Measurements from ENCODE around the gene AQP7.
"Not testable (repeated sequence)": the region's sequence is repeated elsewhere in the genome, so short reads cannot be mapped to it uniquely, and the experiment has no call there.

AQP7 gene

GRCh38 chr9:33375841-33376321 is 26.5 kb downstream of the AQP7 start:
- Mint-ChIP-seq H3K27ac (no peak overlapping the region), H3K4me1 (no peaks in the 10 kb centered on the region), H3K9me3 (no peaks in the 10 kb centered on the region), H3K4me3 (no peak overlapping the region), H3K36me3 (peaks cover 27% of the 10 kb centered on the region)
- no peak for DNase-seq (ENCODE audit: low spot score in 2 of 2)
- no peak for ATAC-seq

- DNase-seq (ENCODE audit: low spot score in 2 of 2) (no peak), ATAC-seq (no peak)
- Mint-ChIP-seq H3K4me3 (no peak overlapping the region), H3K4me1 (no peaks in the 10 kb centered on the region), H3K9me3 (no peaks in the 10 kb centered on the region), H3K27ac (no peak overlapping the region), H3K36me3 (peaks cover 33% of the 10 kb centered on the region)
Measured at GRCh38 chr9:33375238-33375840, 27.0 kb downstream of the AQP7 start.

DNA sequence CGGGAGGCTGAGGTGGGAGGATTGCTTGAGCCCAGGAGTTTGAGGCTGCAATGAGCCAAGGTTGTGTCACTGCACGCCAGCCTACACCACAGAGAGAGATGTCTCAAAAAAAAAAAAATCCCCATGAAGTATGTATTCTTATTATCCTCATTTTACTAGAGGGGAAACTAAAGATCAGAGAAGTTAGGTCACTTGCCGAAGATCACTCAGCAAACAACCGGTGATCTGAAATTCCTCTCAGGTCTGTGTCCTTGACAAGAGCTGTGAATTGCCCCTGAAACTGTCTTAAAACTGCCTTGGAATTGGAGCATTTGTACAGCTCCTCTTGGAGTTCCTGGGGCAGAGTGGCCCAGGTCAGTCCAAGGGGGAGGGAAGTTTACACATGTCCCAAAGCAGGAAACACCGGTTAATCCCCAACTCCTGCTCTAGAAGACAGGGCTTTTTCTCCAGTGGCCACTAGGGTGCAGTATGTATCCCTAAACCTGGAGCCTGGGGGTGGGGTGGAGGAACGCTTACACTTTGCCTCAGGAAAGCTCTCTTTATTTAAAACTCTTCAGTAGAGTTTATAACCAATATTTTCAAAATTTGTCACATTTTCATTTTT is 27.6 kb downstream of the AQP7 start:
- no peak overlapping the region for H3K4me3 Mint-ChIP-seq
- no peak overlapping the region for H3K27ac Mint-ChIP-seq
- peak; percentile 73 for ATAC-seq

DNA sequence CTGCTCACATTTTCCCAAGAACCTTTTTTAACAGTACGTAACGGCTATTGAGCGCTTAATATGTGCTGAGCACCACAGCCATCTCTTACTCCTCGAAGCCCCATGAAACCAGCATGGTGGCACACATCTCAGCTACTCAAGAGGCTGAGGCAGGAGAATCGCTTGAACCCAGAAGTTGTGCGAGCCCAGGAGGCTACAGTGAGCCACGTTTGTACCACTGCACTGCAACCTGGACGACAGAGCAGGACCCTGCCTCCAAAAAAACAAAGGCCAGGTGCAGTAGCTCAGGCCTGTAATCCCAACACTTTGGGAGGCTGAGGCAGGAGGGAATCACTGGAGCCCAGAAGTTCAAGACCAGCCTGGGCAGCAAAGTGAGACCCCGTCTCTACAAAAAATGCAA is 28.2 kb downstream of the AQP7 start:
- Mint-ChIP-seq H3K36me3 (peaks cover 44% of the 10 kb centered on the region), H3K27ac (peak overlapping the region; percentile 32), H3K4me3 (no peak overlapping the region), H3K4me1 (no peaks in the 10 kb centered on the region), H3K9me3 (no peaks in the 10 kb centered on the region)
- ATAC-seq, result no peak
- no peak for DNase-seq (ENCODE audit: low spot score in 2 of 2)

More for the DNA sequence above, 27.6 kb downstream of the AQP7 start:
- peak; percentile 27 to 71 for DNase-seq (ENCODE audit: low spot score in 2 of 2)
- Mint-ChIP-seq H3K4me1 (no peaks in the 10 kb centered on the region), H3K36me3 (peaks cover 39% of the 10 kb centered on the region), H3K9me3 (no peaks in the 10 kb centered on the region)

DNA sequence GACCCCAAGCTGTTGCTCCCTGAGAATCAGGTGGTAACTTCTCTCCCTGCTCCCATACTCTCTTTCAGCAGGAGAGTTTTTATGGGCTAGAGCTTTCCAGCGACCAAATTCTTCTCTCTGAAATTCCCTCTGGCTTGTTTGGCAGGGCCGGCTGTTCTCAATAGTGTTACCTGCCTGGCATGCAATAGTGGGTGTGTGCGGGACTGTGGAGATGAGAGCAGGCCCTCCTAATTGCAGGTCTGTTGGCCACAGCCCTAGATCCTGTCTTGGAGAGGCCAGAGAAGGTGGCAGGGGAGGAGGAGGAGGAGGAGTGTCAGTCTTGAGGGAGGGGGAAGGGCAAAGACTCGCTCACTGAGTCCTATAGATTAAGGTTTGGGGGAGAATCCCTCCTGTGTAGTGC is 29.5 kb downstream of the AQP7 start:
- H3K27ac Mint-ChIP-seq, result peak overlapping the region; percentile 82
- peaks cover 57% of the 10 kb centered on the region for H3K36me3 Mint-ChIP-seq
- no peaks in the 10 kb centered on the region for H3K9me3 Mint-ChIP-seq
- H3K4me1 Mint-ChIP-seq, result no peaks in the 10 kb centered on the region
- no peak for ATAC-seq
- H3K4me3 Mint-ChIP-seq, result no peak overlapping the region
- no peak for DNase-seq (ENCODE audit: low spot score in 2 of 2)

DNA sequence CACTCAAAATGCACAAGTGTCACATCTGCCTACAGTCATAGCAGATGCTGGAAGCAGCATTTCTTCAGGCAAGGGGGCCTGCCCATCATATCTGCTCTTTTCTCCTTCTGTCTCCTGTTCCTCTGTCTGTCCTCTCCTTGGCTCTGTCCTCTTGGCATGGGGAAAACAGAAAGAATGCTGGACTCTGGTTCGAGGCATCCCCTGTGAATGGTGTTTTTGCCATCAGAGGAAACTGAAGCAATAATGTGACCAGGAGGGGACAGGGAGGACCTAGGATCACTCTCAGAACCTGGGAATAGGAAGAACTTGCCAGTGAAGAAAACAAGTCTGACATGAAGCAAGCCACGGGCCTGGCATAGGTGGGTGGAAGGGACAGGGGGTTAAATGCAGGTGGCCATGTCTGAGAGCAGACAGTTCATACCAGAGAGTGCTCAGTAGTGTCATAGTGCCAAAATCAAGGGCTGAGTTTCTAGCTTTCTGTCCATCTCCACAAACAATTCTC is 35.3 kb downstream of the AQP7 start:
- peak overlapping the region; percentile 62 for H3K27ac Mint-ChIP-seq
- H3K4me3 Mint-ChIP-seq, result no peak overlapping the region
- ATAC-seq (no peak), DNase-seq (ENCODE audit: low spot score in 2 of 2) (no peak)
- no peaks in the 10 kb centered on the region for H3K4me1 Mint-ChIP-seq
- no peaks in the 10 kb centered on the region for H3K9me3 Mint-ChIP-seq
- peaks cover 97% of the 10 kb centered on the region for H3K36me3 Mint-ChIP-seq

GRCh38 chr9:33364814-33365213 is 37.6 kb downstream of the AQP7 start:
- not testable (repeated sequence) for H3K9me3 Mint-ChIP-seq
- H3K36me3 Mint-ChIP-seq, result peaks cover 91% of the 10 kb centered on the region

GRCh38 chr9:33364127-33364526 is 38.2 kb downstream of the AQP7 start:
- Mint-ChIP-seq H3K9me3 (no peaks in the 10 kb centered on the region), H3K4me3 (no peak overlapping the region), H3K36me3 (peaks cover 91% of the 10 kb centered on the region), H3K27ac (peak overlapping the region; percentile 17), H3K4me1 (no peaks in the 10 kb centered on the region)
- ATAC-seq (no peak), DNase-seq (ENCODE audit: low spot score in 2 of 2) (no peak)

More at GRCh38 chr9:33364814-33365213, 37.6 kb downstream of the AQP7 start:
- not testable (repeated sequence) for ATAC-seq; H3K4me1 Mint-ChIP-seq; H3K4me3 Mint-ChIP-seq; DNase-seq (ENCODE audit: low spot score in 2 of 2)
- peak overlapping the region; percentile 63 for H3K27ac Mint-ChIP-seq

- not testable (repeated sequence) for H3K27ac Mint-ChIP-seq, H3K4me3 Mint-ChIP-seq, H3K9me3 Mint-ChIP-seq
Measured at GRCh38 chr9:33358641-33359040, 43.7 kb downstream of the AQP7 start.

GRCh38 chr9:33355933-33356332 is 46.4 kb downstream of the AQP7 start:
- no peaks in the 10 kb centered on the region for H3K4me1 Mint-ChIP-seq
- H3K4me3 Mint-ChIP-seq, result no peak overlapping the region

More at GRCh38 chr9:33358641-33359040, 43.7 kb downstream of the AQP7 start:
- not testable (repeated sequence) for ATAC-seq; H3K4me1 Mint-ChIP-seq; DNase-seq (ENCODE audit: low spot score in 2 of 2)
- peaks cover 82% of the 10 kb centered on the region for H3K36me3 Mint-ChIP-seq

GRCh38 chr9:33354651-33355211 is 47.6 kb downstream of the AQP7 start:
- Mint-ChIP-seq H3K36me3 (peaks cover 71% of the 10 kb centered on the region), H3K27ac (peak overlapping the region; percentile 78), H3K4me3 (no peak overlapping the region), H3K4me1 (no peaks in the 10 kb centered on the region), H3K9me3 (no peaks in the 10 kb centered on the region)
- ATAC-seq (no peak), DNase-seq (ENCODE audit: low spot score in 2 of 2) (no peak)

More at GRCh38 chr9:33355933-33356332, 46.4 kb downstream of the AQP7 start:
- no peak for DNase-seq (ENCODE audit: low spot score in 2 of 2)
- ATAC-seq, result no peak
- H3K27ac Mint-ChIP-seq, result no peak overlapping the region
- H3K9me3 Mint-ChIP-seq, result no peaks in the 10 kb centered on the region
- H3K36me3 Mint-ChIP-seq, result peaks cover 72% of the 10 kb centered on the region

- Mint-ChIP-seq H3K36me3 (peaks cover 75% of the 10 kb centered on the region), H3K27ac (peak overlapping the region; percentile 71), H3K4me3 (no peak overlapping the region), H3K4me1 (no peaks in the 10 kb centered on the region), H3K9me3 (no peaks in the 10 kb centered on the region)
- DNase-seq (ENCODE audit: low spot score in 2 of 2), result no peak
- peak; percentile 44 for ATAC-seq
Measured at GRCh38 chr9:33351547-33351946, 50.8 kb downstream of the AQP7 start.

DNA sequence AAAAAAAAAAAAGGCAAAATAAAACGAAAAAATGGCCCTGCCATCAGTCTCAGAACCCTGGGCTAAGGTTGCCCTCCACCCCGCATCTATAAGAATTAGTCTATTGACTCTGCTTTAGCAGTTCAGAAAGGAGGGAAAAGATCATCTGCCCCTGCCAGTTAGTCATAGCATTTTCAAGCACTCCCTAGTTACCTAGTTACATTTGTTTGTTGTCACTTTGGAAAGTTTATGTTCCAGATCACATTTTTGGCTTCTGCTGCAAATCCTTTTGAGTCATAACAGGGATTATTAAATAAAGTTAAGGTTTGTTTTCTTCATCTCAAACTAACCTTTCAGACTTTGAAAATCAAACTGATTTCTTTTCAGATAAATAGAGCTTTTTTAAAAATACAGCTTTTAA is 52.1 kb downstream of the AQP7 start:
- H3K9me3 Mint-ChIP-seq, result no peaks in the 10 kb centered on the region
- DNase-seq (ENCODE audit: low spot score in 2 of 2) (no peak), ATAC-seq (no peak)
- H3K4me1 Mint-ChIP-seq, result no peaks in the 10 kb centered on the region
- H3K27ac Mint-ChIP-seq, result no peak overlapping the region
- H3K4me3 Mint-ChIP-seq, result no peak overlapping the region
- peaks cover 75% of the 10 kb centered on the region for H3K36me3 Mint-ChIP-seq

DNA sequence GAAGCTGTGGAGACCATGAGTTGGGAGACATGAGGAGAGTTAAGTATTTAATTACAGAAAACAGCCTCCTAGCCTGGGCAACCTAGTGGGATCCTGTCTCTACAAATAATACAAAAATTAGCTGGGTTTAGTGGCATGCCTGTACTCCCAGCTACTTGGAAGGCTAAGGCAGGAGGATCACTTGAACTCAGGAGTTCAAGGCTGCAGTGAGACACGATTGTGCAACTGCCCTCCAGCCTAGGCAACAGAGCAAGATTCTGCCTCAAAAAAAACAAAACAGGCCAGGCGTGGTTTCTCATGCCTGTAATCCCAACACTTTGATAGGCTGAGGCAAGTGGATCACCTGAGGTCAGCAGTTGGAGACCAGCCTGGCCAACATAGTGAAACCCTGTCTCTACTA is 52.6 kb downstream of the AQP7 start:
- DNase-seq (ENCODE audit: low spot score in 2 of 2), result no peak
- Mint-ChIP-seq H3K36me3 (peaks cover 75% of the 10 kb centered on the region), H3K4me1 (no peaks in the 10 kb centered on the region), H3K27ac (no peak overlapping the region), H3K9me3 (no peaks in the 10 kb centered on the region), H3K4me3 (no peak overlapping the region)
- ATAC-seq, result no peak

DNA sequence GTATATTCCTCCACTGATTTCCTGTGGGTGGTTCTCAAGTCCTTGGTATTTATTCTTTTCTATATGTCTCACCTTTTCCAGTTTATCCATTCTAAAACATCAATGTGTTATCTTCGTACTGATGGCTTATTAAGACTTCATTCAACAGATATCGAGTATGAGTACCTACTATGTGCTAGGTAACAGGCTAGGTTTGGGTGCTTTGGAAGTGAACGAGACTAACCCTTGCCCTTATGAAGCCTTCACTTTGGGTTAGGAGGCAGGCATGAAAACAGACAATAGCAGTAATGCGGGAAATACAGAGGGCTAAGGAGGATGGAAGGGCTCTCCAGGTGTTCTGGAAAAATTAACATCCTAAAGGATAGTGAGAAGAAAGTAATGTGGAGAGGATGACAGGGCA is 53.4 kb downstream of the AQP7 start:
- no peaks in the 10 kb centered on the region for H3K9me3 Mint-ChIP-seq
- H3K27ac Mint-ChIP-seq, result no peak overlapping the region
- H3K4me1 Mint-ChIP-seq, result no peaks in the 10 kb centered on the region
- H3K4me3 Mint-ChIP-seq, result no peak overlapping the region
- DNase-seq (ENCODE audit: low spot score in 2 of 2) (no peak), ATAC-seq (no peak)
- peaks cover 75% of the 10 kb centered on the region for H3K36me3 Mint-ChIP-seq

GRCh38 chr9:33346564-33346963 is 55.8 kb downstream of the AQP7 start:
- peak overlapping the region; percentile 63 for H3K27ac Mint-ChIP-seq

More at GRCh38 chr9:33346564-33346963, 55.8 kb downstream of the AQP7 start:
- Mint-ChIP-seq H3K9me3 (no peaks in the 10 kb centered on the region), H3K4me1 (no peaks in the 10 kb centered on the region), H3K36me3 (peaks cover 92% of the 10 kb centered on the region), H3K4me3 (no peak overlapping the region)
- DNase-seq (ENCODE audit: low spot score in 2 of 2) (no peak), ATAC-seq (no peak)

Data from stimulated activated effector memory CD8-positive, alpha-beta T cell treated with anti-CD3 and anti-CD28 coated beads, Interleukin-12 subunit alpha, Interleukin-12 subunit beta, amount 100 ng/mL, for 72 hours (primary cell).